HG02885 (cell line): Measurements from ENCODE around the gene TMEM184A.

ENCODE experiments used
- ATAC-seq: cut with Tn5 transposase; IDR thresholded peaks from one replicate; pipeline ENCODE4 v1.9.1; 2021; ENCODE audit warnings: mild to moderate bottlenecking; ENCODE audit not compliant: unreplicated experiment, poor library complexity

The TMEM184A gene

DNA sequence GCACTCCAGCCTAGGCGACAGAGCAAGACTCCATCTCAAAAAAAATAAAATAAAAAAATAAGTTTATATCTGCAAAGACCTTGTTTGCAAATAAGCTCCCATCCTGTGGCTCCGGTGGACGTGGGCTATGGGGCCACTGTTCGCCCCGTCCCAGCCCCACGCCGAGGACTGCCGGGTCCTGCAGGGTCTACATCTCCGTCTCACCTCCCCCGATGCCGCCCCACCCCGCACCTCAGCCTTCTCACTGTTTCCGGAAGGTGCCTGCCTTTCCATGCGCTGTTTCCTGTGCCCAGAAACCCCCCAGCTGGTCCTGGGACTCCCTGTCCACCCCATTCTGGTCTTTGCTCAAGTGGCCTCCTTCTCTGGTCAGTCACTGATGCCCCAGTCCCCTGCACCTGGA, 46.8 kb downstream of the TMEM184A start:
- no peak for ATAC-seq

DNA sequence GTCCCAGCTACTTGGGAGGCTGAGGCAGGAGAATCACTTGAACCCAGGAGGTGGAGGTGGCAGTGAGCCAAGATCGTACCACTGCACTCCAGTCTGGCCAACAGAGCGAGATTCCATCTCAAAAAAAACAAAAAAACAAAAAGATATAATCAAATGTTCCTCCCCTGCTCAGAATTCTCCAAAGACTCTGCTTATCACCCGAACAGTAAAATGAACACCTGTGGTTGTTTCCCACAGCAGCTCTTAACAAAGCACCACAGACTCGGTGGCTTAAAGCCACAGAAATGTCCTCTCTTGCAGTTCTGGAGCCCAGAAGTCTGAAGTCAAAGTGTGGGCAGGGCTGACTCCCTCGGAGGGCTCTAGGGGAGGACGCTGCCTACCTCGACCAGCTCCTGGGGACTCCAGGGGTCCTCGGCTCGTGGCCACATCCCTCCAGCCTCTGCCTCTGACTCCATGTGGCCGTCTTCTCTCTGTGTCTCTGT, 47.7 kb downstream of the TMEM184A start:
- ATAC-seq = no peak

DNA sequence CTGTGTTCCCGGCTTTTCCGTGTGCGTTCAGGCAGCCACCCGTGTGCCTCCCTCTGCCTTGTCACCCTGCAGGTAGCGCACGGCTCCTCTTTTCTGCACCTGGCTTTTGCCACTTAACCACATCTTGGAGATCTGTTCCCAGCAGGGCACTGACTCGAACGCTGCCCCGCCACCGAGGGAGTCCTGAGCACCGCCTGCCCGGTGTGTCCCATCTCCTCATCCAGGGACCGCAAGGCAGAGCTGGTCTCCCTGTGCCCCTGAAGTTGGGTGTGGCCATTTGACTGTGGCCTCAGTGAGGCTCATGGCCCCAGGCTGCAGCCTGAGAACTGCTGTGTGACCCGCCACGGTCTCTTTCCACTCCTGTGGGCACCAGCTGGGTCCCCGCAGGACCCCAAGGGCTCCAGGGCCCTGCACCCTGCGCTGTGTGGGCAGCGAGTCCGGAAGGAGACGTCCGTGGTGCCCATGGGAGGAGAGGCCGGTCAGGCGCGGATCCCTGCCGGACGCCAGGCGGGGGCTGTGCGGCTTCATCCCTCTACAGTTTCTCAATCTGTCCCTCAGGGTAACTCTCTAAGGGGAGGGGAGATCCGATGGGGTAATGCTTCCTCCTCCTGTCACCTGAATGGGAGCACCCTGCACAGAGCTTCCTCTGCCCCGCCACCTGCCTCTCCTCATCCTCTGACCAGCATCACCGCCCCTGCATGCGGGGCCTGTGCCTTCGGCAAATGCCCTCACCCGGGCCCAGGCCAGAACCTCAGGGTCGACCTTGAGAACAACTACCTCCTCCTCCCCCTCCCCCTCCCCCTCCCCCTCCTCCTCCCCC, 50.1 kb downstream of the TMEM184A start:
- ATAC-seq = no peak

GRCh38 chr7:1503816-1504775, 51.9 kb downstream of the TMEM184A start, which contains the start of gene INTS1:
TSS of gene INTS1 (minus strand) at chr7:1504389. CDS start at chr7:1503960, 429 bp downstream.
- ATAC-seq = peak; percentile 82

- ATAC-seq = no peak
These were observed 52.6 kb downstream of the TMEM184A start for GRCh38 chr7:1503390-1503789.

DNA sequence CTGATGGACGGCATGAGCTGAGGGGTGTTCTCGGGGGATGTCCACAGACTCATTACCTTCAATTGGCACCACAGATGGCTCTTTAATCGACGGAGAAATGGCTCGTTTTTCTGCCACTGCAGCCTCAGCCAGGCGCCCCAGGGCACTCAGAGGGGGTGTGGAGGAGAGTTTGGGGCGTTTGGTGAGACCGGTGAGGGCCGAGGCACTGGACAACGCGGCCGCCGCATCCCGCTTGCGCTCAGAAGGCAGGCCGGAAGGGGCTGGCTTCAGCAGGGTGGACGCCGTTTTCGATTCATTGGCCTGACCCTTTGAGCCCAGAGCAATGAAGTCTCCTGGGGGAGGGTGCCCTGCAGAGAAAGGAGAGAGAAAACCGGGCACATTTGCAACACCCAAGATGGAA, 53.2 kb downstream of the TMEM184A start:
- ATAC-seq = no peak

DNA sequence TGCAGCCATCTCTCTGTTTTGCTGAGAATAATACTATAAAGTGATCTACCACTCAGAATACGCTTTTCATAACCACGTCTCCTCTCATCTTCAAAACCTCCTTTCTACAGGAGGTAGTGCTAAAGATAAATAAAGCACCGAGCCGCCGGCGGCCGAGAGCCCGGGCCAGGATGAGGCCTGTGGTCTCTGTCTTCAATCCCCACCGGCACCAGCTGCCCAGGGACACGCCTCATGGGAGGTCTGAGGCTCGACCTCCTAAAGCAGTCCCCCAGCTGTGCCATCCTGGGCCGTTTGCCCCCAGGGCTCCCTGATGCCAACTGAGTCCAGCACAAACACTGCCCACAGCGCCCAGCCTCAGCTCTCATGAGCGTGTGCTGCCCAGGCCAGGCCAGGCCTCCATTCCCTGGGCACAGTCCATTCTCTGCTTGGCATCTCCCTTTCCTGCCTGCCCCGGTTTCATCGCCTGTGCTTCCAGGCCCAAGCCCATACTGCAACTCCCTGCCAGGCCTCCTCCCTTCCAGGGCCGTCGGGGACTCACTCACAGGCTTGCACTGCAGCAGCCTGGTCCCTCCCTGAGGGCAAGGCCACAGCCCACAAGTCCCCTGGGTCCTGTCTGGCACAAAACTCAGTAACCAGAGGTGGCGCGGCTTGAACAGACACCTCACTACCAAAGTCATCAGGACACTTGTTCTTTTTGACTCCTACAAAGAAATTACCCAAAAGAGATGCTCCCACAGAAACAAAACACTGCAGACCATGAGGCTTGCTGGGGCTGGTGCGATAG, 54.3 kb downstream of the TMEM184A start:
- ATAC-seq = no peak

GRCh38 chr7:1500064-1500807, 55.8 kb downstream of the TMEM184A start:
- ATAC-seq = no peak

DNA sequence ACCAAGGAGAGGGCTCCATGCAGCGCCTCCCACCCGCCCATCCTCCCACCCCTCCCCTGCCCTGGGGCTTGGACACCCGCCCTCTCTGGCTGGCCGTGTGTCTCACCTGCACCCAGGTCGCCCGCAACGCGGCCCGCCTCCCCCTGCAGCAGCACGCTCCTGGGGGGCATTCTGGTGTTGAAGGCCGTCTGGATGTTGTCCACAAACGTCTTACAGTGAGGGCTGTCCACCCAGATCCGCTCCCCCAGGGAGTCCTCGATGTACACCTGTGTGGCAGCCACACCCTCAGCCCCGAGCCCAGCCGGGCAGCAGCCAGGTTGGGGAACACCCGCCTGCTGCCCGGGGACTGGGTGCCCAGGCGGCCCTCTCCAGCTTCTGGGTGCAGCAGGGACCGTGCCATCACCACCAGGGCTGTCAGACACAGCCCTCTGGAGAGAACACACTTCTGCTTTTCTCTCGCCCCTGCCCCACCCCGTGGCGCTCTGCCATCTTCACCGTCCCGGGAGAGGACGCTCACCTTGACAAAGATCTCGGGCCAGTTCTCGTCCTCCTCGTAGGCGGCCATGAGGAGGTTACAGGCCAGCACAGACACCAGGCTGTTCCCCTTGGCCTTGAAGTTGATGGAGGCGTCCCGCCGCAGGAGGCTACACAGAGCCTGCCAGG, 56.5 kb downstream of the TMEM184A start:
- ATAC-seq = no peak

DNA sequence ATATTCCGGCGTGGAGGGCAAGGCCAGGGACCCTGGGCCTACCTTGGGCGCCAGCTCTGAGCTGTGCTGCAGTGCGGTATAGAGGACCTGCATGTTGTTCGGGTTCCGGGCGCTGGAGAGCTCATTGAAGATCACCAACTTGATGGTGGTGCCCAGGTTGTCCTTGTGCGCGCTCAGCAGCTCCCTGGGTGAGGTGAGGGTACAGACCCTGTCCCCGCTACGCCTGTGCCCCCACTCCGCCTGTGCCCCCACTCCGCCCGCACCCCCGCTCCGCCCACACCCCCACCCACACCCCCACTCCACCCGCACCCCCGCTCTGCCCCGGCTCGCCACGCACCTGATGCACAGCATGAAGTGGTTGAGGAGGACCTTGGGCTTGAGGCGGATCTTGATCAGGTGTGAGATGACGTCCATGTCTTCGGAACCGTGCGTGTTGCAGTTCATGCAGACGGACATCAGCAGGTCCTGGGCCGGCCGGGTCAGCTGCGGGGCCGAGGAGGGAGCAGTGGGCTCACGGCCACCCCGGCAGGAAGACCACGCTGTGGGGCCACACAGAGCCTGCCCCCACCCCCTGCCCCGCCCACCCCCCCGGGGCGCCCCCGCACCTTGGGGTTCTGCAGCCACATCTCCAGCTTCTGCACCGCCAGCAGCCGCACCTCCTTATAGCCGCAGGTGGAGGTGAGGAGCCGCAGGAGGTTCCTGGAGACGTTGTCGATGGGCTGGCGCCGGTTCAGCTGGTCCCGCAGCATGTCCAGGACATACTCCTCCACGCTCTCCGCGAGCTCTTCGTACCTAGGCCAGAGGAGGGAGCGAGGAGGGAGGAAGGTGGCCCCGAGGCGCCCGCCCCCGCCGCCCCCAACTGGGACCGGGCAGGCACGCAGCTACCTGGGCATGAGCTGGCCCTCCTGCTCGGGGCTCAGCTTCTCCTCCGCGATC, 57.4 kb downstream of the TMEM184A start:
- ATAC-seq = no peak

DNA sequence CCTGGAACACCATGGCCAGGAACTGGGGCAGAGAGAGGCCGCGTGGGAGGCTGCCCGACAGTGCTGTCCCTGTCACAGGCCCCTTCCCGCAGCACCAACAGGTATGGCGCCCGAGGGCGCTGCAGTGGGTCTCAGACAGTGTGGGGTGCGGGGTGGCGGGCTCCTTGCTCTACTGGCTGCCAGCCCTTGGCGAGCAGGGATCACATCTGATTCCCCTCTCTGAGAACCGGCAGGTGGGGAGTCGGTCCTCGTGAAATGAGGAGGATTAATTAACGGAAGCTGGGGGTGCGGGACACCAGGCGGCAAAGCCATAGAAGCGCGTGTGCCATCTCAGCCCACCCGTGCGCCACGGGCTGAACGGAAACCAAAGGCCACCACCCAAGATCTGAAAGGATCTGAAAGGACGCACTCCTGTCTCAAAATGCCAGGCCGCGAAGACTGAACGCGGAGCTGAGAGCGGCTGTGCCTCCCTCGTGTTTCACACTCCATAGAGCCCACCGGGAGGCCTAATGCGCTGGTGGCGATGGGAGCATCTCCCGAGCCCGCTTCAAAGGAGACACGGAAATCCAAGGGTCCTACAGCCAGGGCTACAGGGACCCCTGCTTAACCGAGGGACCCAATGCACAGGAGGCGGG, 58.6 kb downstream of the TMEM184A start:
- no peak for ATAC-seq

DNA sequence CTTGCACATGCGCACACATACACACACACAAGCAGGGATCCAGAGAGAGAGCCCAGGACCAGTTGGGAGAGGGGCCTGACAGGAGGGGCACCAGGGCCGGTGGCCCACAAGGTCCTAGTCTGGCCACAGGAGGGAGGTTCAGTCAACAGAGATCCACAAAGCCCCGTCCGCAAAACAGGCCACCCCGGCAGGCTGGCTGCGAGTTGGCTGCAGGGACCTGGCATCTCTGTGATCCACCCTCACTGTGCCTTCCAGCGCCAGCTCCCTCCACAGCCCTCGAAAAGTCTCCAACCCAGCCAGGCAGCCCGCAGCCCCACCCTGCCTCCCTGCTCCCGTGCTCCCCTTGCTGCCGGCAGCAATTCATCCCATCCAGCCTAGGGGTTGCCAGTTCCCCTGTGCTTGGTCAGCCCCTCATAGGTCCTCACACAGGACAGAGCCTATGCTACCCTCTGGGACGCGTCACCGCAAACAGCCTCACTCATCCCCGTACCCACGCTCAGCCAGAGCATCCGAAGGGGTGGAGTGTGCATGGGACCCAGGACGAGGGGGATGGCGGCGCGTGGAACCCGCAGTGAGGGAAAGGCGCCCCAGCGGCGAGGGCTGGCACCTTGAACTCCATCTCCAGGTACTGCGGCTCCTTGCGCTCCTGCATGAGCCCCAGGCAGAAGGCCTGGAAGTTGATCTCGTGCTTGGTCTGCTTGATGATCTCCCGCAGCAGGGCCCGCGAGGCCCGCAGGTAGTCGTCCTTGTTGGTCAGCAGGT, 59.3 kb downstream of the TMEM184A start:
- no peak for ATAC-seq

- no peak for ATAC-seq
These were observed 60.3 kb downstream of the TMEM184A start for GRCh38 chr7:1495564-1496242.

GRCh38 chr7:1494866-1495563, 61.0 kb downstream of the TMEM184A start:
- ATAC-seq = no peak

- no peak for ATAC-seq
These were observed 61.6 kb downstream of the TMEM184A start for GRCh38 chr7:1494447-1494846.

DNA sequence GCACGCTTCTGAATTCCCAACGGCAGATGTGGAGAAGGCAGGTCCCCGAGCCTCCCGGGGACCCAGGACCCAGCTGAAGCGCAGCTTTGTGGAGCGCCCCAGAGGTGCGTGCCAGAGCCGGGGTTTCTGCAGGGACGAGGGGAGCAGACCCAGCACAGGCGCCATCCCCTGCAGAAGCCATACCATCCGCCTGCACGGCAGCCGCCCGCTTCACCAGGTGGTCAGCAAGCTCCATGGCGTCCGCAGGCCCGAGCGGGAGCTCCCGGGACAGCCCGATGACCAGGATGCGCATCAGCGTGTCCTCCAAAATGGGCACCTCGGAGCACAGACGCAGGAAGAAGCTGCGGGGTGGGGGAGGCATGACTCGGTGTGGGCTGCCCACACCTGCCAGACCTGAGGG, 62.4 kb downstream of the TMEM184A start:
- ATAC-seq = no peak
